Measurements from ENCODE around the gene TMEM250. TPM values are rescaled to one million over a fixed set of nuclear protein-coding genes. Genes with fewer than 3 reads are reported as not detected.

TMEM250 gene
- total RNA-seq, 1 donor from 2014 or later: 59.7 TPM

DNA sequence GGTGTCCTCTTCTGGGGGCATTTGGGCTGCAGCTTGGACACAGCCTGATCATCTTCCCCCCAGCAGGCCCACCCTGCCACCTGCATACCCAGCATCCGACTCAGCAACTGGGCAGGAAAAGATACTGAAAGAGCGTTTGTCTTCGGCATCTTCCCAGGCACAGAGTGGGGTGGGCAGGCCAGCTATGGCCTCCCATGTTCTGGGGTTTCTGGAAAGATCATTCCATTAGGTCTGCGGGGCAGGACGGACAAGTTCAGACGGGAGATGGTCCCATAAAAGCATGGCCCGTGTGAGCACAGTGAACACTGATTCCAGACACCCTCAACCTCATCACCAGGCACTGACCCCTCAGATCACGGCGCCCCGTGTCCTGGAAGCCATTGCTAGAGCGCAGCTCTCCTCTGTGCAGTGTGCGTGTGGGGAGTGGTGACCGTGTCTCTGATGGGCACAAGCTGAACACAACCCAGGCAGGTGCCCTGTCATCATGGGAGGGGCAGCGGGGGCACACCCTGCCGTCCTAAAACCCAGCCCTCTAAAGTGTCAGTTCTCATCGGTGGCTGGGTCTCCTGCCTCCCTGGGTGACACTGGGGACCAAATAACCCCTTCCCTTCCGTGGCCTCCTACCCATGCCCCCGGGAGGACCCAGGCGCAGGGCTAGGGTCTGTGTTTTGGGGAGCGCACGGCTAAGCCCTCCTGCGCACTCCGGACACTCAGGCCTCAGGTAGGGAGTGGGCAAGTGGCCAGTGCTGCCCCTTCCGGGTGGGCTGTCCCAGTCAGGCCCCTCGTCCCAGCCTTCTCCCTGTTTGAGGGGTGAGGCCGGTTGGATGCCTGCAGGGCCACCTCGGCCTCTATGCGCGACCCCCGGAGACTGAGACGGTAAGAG is 13.2 kb upstream of the TMEM250 start:
- no peak for DNase-seq

DNA sequence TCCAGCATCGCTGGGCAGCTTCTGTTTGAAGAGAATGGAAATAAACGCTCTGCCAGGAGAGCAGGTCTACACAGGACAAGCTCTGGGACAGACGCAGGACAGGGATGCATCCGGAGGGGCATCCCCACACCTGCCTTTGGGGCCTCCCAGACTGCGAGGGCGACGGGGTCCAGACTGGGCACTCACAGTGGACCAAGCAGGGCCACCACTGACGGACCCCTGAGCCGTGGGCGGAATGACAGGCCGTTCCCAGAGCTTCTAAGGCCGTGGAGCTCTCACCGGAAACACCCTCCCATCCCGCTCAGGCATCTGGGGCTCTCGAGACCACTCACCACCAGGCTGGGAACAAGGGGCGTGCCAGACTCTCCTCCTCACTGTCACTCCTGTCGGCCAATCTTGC is 10.5 kb upstream of the TMEM250 start:
- DNase-seq: no peak

DNA sequence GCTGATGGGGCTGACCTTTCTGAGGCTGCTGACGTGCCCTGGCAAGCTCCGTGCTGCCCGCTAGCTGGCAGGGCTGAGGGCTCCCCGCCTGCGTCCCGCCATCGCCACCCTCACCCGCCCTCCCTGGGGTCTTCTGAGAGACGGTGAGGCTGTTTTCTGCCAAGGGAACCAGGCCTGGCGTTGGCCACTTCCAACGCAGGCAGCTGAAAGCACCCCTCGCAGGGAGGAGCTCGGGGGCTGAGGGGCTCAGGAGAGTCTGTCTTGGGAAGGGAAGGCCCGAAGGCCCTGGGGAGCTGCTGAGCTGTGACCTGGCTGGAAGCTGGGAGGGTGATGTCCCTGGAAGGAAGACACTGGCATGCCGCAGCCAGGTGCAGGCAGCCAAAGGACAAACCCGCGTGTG is 9.8 kb upstream of the TMEM250 start:
- DNase-seq: no peak

DNA sequence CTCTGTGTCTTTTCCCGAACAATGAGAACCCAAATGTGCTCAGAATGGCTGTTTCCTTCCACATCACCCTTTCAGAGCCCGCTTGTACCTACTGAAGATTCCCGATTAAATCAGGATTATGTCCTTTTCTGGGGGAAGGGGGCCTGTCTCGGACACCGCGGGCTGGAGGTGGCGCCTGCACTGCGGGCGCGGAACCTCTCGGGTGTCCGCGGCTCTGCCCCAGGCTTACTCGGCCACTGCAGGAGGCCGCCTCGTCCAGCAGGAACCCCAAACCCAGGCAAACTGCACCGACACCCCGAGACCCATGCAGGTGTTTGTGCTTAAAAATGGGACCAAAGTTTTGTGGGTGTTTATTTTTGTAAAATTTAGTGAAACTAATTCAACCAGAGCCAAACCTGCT is 8.6 kb upstream of the TMEM250 start:
- DNase-seq: no peak

DNA sequence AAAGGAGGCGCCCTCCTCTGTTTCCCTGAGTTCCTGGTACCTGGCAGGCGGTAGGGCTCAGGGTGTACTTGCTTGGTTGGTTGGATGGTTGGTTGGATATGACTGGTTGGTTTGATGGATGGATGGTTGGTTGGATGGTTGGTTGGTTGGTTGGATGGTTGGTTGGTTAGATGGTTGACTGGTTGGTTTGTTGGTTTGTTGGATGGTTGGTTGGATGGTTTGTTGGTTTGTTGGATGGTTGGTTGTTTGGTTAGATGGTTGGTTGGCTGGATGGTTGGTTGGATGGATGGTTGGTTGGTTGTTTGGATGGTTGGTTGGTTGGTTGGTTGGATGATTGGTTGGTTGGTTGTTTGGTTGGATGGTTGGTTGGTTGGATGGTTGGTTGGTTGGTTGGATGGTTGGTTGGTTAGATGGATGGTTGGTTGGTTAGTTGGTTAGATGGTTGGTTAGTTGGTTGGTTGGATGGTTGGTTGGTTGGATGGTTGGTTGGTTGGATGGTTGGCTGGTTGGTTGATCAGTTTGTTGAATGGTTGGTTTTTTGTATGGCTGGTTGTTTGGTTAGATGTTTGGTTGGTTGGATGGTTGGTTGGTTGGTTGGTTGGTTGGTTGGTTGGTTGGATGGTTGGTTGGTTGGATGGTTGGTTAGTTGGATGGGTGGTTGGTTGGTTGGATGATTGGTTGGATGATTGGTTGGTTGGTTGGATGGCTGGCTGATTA is 6.5 kb upstream of the TMEM250 start:
- DNase-seq: no peak

DNA sequence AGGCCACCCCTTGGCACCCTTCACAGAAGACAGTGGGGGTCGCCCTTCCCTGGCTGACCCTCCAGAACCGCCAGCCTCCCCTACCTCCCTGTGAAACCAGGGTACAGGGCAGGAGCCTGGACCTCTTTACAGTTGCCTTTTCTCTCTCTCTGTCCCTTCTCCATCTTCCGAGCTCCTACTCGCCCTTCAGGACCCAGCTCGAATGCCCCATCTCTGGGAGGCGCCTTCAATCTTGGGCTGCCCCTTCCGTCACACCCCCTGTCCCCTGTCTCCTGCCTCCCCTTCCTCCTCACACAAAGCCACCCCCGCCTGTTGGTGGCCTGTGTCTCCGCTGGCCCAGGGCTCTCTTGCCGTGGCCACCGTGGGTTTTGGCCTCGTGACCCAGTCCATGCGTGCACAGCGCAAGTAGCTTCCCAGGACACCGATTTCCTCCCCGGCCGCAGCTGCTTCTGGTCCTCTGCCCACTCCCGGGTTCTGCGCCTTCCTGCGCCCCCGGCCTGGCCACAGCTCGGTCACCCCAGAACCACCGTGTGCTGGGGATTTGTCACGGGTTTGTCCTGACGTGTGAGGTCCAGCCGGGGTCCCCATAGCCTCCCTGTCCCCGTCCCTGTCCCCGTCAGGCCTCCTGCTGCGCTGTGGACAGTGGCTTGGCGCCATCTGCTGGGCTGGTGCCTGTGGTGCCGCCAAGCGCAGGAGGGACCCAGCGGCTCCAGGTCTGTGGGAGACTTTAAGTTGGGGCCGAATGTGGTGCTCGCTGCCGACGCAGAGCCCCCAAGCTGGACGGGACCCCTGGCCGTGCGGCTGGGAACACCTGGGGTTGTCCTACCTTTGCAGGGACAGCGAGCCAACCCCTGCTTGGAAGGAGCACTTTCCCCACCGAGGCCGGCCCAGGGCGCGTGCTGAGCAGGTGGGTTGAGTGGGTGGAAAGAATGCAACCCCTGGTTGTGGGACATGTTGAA is 4.0 kb upstream of the TMEM250 start:
- DNase-seq: peak; percentile 75

DNA sequence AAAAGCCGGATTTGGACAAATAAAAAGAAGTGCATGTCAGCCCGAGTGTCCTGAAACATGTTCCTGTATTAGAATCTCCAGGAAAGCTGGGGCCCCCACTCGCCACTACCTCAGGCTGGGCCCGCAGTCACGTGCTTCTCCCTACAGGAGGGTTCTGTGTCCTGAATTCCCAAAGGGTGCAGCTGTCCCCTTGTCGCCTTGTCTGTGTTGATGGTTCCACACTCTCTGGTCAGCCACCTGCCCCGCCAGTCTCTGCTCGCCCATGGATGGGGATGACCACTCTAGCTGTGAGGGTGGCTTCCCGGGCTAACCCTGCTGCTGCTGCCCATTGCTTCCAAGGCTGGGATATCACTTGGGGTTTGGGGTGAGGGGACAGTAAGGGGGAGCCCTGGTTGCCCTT is 3.1 kb upstream of the TMEM250 start:
- no peak for DNase-seq

DNA sequence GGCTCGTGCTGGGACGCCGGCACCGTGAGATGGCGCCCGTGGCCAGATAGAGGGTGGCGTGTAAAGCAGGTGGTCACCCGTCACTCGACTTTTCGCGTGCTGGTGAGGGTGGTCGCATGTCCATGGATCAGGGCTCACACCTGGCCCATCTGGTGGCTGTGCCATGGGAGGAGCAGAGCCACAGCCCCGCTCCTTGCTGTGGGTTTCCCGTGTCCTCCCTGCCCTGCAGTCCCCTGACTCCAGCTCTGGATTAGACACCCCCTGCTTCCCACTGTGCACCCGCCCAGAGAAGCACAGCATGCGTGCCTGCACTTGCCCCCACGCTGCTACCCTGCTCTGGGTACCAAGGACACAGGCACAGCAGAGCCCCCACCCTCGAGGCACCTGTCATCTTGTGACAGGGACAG is 1.8 kb upstream of the TMEM250 start:
- DNase-seq: no peak

DNA sequence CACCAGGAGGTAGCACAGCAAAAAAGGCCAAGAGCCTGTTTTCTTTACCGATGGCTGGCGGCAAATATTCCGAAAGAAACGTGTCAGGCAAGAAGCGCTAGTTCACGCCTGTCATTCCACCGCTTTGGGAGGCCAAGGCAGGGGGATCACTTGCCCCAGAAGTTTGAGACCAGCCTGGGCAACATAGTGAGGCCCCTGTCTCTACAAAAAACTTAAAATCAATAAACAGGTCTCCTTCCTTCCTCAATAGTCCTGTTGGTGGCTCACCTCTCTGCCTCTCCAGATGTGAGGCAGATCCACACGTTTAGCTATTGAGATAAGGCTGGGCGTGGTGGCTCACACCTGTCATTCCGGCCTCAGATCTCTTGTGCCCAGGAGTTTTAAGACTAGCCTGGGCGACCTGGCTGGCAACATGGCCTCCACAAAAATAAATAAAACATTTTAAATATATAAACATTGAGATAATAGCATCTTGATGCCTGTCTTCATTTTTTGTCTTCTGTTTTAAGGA is 1.3 kb upstream of the TMEM250 start:
- DNase-seq: no peak

DNA sequence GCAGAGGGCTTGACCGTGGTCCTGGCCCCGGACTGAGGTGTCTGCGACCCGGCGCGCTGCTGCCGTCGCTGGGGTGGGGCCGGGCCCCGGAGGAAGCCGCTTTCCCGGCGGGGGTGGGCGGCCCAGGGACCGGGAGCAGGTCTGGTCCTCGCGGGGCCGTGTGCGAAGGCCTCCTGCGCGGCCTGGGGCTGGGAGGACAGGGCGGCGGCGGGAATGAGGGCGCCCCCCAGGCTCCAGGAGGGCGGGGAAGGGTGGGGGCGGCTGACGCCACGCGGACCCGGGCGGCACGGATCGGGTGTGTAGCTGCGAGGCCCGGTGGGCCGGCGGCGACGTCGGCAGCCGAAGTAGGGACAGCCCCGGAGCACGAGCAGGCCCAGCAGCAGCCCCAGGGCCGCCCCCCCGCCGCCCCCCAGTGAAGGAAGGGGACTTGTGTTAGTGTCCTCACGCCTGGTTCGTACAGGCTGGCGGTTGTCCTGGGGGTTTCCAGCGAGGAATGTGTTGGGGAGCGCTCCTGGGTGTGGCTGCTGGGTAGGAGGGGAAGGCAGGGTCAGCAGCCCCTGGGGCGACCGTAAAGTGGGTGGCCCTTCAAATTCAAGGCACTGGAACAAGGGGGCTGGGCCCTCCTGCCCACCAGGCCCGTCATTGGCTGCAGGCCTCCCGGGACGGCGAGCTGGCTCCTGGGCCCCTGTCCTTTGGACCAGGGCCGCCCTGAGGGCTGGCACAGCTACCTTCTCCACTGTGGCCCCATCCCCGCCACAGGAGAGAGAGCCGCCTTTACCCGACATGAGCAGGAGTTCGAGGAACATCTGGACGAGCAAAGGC is 597 bp upstream of the TMEM250 start:
- DNase-seq: peak; percentile 41

DNA sequence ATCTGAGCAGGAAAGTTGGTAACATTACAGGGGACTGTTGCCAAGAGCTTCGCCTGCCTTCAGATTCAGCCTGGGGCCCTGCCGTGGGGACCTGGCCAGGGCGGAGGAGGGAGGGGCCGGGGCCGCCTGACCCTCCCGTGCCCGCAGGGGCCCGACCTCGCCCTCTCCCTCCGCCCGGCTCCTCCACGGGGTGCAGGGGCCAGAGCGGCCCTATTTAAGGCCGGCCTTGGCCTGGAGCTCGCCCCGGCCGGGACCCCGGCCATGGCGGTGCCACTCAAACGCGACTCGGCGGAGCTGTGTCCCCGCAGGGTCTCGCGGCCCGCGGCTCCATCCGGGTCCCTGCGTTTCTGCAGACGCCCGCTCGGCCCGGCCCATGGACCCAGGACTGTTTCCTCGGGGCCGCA is 757 bp downstream of the TMEM250 start:
- no peak for DNase-seq

DNA sequence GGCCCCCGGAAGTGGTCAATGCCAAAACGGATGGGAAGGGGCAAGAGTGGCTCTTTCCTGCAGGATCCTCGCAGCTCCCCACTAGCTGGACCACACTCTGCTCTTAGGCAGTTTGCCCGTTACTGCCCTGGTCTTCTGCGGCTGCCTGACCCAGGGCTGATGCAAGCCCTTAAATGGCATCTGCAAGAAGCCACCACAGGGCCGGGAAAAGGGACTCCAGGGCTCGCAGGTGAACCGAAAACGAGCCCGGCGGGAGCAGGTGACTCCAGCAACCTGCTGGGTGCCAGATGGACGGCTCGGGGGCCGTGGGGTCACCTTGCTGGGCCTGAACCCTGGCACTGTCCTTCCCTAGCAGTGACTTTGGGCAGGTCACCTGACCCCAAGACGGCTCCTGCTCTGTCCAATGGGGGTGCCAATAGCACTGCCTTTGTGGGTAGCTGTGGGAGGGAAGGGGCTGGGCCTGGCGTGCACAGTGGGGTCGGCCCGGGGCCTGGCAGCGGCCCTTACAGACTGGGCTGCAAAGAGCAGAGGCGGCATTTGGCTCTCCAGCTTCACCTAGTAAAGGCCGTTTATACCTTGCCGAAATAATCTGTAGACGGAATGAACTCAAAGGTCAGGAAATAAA is 1.3 kb downstream of the TMEM250 start:
- DNase-seq: peak; percentile 36

DNA sequence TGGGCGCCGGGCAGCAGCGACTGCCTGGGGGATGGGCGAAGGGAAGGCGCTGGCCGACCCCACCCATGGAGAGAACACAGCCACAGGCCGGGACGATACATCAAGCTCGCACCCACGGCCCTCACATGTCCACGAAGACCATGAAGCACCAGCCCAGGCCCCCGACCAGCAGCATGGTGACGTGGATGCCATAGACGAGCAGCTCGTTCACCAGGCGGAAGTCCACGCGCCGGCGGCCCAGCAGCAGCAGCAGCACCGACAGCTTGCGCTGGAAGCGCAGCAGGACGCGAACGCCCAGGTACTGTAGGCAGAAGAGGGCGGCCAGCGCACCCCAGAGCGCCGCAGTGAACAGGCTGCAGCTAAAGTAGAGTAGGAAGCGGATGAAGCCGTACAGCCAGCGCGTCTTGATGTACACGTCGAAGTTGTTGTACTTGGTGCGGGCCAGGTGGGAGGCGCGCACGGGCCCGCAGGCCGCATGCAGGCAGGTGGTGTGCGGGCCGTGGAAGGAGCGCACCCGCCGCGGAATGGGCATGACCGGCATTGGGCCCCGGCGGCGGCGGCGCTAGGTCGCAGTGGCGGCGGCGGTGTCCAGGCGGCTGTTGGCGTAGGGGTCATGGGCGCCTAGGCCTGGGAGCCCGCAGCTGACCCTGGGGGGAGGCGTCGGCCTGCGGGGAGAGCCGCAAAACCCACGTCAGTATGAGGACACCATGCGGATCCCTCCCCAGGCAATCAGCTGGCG is 2.1 kb downstream of the TMEM250 start:
- DNase-seq: no peak

DNA sequence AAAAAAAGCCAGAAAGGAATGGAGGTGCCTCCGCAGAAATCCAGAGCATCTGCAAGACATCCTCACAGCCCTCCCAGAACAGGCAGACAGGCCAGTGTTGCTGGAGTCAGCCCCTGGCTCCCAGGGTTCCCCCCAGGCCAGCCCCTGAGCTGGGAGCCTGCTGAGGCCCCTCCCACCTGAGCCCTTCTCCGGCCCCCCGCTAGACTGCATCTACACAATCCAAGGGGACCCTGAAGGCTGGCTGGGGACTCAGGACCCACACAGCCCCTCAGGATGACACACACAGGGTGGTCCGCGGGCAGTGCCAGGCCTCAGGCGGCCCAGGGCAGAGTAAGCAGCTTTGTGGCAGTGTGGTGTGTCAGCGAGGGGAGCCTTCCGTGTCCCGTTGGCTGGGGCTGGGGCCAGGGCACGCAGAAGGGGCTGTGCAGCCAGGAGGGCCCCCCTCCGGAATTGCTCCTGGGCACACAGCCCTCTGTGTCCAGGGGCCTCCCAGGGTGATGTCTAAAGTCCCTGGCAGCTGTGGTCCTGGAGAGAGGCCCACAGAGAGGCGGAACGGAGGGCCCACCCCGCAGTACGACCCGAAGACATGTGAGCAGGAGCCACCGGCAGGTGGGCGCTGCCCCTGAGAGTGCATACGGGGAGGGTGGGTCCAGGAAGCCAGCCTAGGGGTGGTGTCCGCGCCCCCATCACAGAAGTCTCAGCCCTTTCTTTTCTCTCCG is 2.9 kb downstream of the TMEM250 start:
- no peak for DNase-seq

DNA sequence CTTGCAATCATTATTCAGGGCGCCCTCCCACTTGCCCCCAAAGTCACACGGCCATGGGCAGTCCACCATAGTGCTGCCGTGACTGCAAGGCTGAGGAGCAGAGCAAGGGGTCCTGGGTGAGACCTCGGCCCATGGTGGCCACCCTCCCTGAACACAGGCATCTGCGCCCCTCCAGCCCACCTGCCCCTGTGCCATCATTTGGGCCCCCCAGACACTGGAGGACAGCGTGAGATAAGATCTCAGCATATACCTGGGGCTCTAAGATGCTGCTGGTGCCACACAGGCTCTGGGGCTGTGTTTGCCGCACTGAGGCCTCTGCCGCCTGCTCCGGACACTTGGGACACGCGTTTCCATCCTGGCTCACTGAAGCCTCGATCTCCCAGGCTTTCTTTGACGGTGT is 3.5 kb downstream of the TMEM250 start:
- DNase-seq: no peak

DNA sequence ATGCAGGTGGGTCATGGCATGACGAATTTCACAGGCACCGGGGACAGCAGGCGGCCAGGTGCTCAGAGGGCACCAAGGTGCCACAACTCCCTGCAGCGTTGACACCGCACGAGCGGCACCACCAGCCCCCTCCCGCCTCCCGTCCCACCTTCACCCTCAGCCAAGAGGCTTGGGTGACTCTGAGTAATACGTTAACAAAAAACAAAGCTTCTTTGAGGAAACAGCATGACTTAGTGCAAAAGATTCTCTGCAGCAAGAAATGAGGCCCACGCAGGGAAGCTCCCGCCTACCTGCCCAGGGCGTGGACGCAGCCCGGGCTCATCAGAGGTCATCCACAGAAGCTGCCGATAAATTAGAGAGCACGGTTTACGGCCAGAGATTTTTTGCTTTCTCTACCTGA is 4.1 kb downstream of the TMEM250 start:
- DNase-seq: no peak

DNA sequence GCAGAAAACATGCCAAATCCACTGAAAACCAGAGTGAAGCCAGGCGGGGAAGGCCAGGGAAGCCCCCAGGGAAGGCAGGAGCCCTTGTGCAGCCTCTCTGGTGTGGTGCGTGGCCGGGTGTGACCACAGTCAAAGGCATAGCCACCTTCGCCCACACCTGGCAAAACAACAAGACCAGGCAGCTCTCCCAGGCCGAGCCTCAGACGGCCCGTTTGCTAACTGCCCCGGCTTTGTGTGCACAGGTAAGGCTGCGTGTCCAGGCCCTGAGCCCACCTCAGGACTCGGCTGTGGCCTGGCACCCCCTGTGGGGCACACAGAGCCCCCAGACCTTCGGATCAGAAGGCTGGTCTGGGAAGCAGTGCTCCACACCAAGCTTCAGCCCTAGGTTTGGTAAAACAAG is 6.1 kb downstream of the TMEM250 start:
- DNase-seq: no peak

DNA sequence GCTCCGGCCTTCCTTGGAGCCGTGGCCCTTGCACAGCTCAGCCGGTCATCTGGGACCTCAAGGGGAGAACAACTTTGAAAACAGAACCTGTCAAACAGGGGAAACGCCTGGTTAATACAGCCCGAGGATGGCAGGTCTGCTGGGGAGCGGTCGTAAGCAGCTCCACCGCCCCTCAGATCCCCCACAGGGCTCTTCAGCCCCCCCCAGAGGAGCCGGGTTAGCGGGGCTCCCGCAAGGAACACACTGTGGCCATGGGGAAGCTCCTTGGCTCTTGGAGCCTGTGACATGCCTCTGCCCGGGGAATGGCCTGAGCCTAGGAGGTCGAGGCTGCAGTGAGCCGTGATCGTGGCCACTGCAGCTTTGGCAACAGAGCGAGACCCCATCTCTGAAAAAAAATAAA is 6.8 kb downstream of the TMEM250 start:
- DNase-seq: no peak

DNA sequence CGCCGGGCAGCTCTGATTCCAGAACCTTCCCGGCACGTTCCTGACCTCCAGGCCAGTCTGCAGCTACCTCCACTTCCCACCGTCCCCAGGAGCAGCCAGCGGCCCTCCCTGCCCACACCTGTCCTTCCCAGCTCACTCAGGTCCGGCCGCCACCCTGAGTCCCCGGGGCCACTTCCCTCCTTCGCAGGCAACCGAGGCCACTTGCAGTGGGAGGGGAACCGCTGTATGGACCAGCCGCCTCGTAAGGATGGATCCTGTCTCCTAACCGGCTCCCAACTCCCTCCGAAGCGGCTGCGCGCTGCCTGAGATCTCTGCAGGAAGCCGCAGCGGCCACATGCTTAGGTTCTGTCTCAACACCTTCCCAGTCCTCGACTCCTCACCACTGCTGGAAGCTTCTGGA is 7.5 kb downstream of the TMEM250 start:
- DNase-seq: no peak

Measured in dermis blood vessel endothelial cell (primary cell).